SK-N-MC (cell line): ENCODE results near the gene GPD1L.
"Not testable (repeated sequence)": the region's sequence is repeated elsewhere in the genome, so short reads cannot be mapped to it uniquely, and the experiment has no call there.

ENCODE experiments used
- DNase-seq: peaks from one replicate; pipeline ENCODE4 v3.0.0-alpha.2; 2011; ENCODE audit warnings: low read depth, low spot score
- H3K27ac ChIP-seq: fragments of 200-600 bp; sonication (generic); 2 replicates; pipeline ENCODE4 v1.5.1; 2016; ENCODE audit warnings: mixed run types
- H3K36me3 ChIP-seq: fragments of 200-600 bp; sonication (generic); 2 replicates; pipeline ENCODE4 v1.6.1; 2017; ENCODE audit warnings: antibody characterized with exemption, low read length, mixed read lengths; ENCODE audit not compliant: insufficient read depth
- H3K4me3 ChIP-seq: fragments of 200-600 bp; sonication (generic); 2 replicates; pipeline ENCODE4 v1.5.1; 2016
- H3K9ac ChIP-seq: fragments of 200-600 bp; sonication (generic); 2 replicates; pipeline ENCODE4 v1.8.0; 2017; ENCODE audit warnings: mixed run types, mixed read lengths; ENCODE audit not compliant: insufficient read length
- H3K9me3 ChIP-seq: fragments of 200-600 bp; sonication (generic); 2 replicates; pipeline ENCODE4 v1.6.1; 2017; ENCODE audit warnings: low read depth, mild to moderate bottlenecking, antibody characterized with exemption, low read length, moderate library complexity, mixed read lengths
- EZH2 ChIP-seq: fragments of 200-600 bp; sonication (generic); IDR thresholded peaks from one replicate; pipeline ENCODE4 v1.6.1; 2017; ENCODE audit warnings: antibody characterized with exemption
- FOXP2 ChIP-seq: optimal IDR thresholded peaks from 2 replicates; pipeline ENCODE3; 2011; ENCODE audit warnings: mild to moderate bottlenecking, moderate library complexity; ENCODE audit not compliant: insufficient read depth; ENCODE audit errors: extremely low read length, control extremely low read depth
- POLR2AphosphoS5 ChIP-seq: IDR thresholded peaks from 2 replicates; pipeline ENCODE4 v1.6.1; 2012; ENCODE audit warnings: mild to moderate bottlenecking, low read depth, low read length, borderline replicate concordance

GPD1L gene

GRCh38 chr3:32111560-32111959, 5.1 kb downstream of the GPD1L start:
- no peak for TF ChIP-seq EZH2
- TF ChIP-seq POLR2AphosphoS5 = no peak
- no peak for TF ChIP-seq FOXP2
- Histone ChIP-seq H3K4me3 (no peak overlapping the region), H3K36me3 (no peaks in the 10 kb centered on the region), H3K27ac (no peak overlapping the region), H3K9me3 (no peaks in the 10 kb centered on the region), H3K9ac (no peak overlapping the region)
- DNase-seq = no peak

GRCh38 chr3:32113566-32113965, 7.1 kb downstream of the GPD1L start:
- no peak overlapping the region for H3K4me3 ChIP-seq
- no peak overlapping the region for H3K9ac ChIP-seq
- no peak overlapping the region for H3K27ac ChIP-seq
- no peaks in the 10 kb centered on the region for H3K36me3 ChIP-seq
- no peaks in the 10 kb centered on the region for H3K9me3 ChIP-seq
- TF ChIP-seq FOXP2 (no peak), POLR2AphosphoS5 (no peak), EZH2 (no peak)
- no peak for DNase-seq

- Histone ChIP-seq H3K9me3 (no peaks in the 10 kb centered on the region), H3K9ac (no peak overlapping the region), H3K36me3 (no peaks in the 10 kb centered on the region), H3K27ac (no peak overlapping the region), H3K4me3 (no peak overlapping the region)
- no peak for DNase-seq
- TF ChIP-seq POLR2AphosphoS5 (no peak), EZH2 (no peak), FOXP2 (no peak)
These were observed 7.6 kb downstream of the GPD1L start for GRCh38 chr3:32113981-32114545.

- not testable (repeated sequence) for DNase-seq, H3K9me3 ChIP-seq
These were observed 8.3 kb downstream of the GPD1L start for GRCh38 chr3:32114546-32115386.

GRCh38 chr3:32117320-32117719, 10.9 kb downstream of the GPD1L start:
- no peak for DNase-seq
- no peaks in the 10 kb centered on the region for H3K9me3 ChIP-seq

More at GRCh38 chr3:32114546-32115386, 8.3 kb downstream of the GPD1L start:
- H3K4me3 ChIP-seq, H3K9ac ChIP-seq, H3K36me3 ChIP-seq, H3K27ac ChIP-seq: not testable (repeated sequence)

GRCh38 chr3:32118215-32118614, 11.8 kb downstream of the GPD1L start:
- no peak for DNase-seq
- H3K36me3 ChIP-seq = no peaks in the 10 kb centered on the region
- TF ChIP-seq POLR2AphosphoS5 (no peak), EZH2 (no peak), FOXP2 (no peak)
- no peaks in the 10 kb centered on the region for H3K9me3 ChIP-seq
- H3K4me3 ChIP-seq = no peak overlapping the region
- no peak overlapping the region for H3K9ac ChIP-seq
- H3K27ac ChIP-seq = no peak overlapping the region

More at GRCh38 chr3:32117320-32117719, 10.9 kb downstream of the GPD1L start:
- no peak overlapping the region for H3K27ac ChIP-seq
- H3K9ac ChIP-seq = no peak overlapping the region
- no peaks in the 10 kb centered on the region for H3K36me3 ChIP-seq
- TF ChIP-seq FOXP2 (no peak), EZH2 (no peak), POLR2AphosphoS5 (no peak)
- H3K4me3 ChIP-seq = no peak overlapping the region

- H3K9ac ChIP-seq = no peak overlapping the region
- no peaks in the 10 kb centered on the region for H3K9me3 ChIP-seq
- H3K27ac ChIP-seq = no peak overlapping the region
- TF ChIP-seq EZH2 (no peak), FOXP2 (no peak), POLR2AphosphoS5 (no peak)
- no peak for DNase-seq
- H3K36me3 ChIP-seq = no peaks in the 10 kb centered on the region
- no peak overlapping the region for H3K4me3 ChIP-seq
These were observed 14.1 kb downstream of the GPD1L start for GRCh38 chr3:32120471-32120870.

- TF ChIP-seq FOXP2 (no peak), EZH2 (no peak), POLR2AphosphoS5 (no peak)
- Histone ChIP-seq H3K9me3 (no peaks in the 10 kb centered on the region), H3K27ac (no peak overlapping the region), H3K9ac (no peak overlapping the region), H3K36me3 (no peaks in the 10 kb centered on the region), H3K4me3 (no peak overlapping the region)
- DNase-seq = no peak
These were observed 14.7 kb downstream of the GPD1L start for GRCh38 chr3:32121137-32121536.

GRCh38 chr3:32123620-32124019, 17.2 kb downstream of the GPD1L start:
- no peak for DNase-seq
- Histone ChIP-seq H3K4me3 (no peak overlapping the region), H3K36me3 (no peaks in the 10 kb centered on the region), H3K9ac (no peak overlapping the region), H3K9me3 (no peaks in the 10 kb centered on the region), H3K27ac (no peak overlapping the region)
- TF ChIP-seq EZH2 = no peak
- TF ChIP-seq FOXP2 = no peak
- TF ChIP-seq POLR2AphosphoS5 = no peak
